GM19240 (cell line): ENCODE measurements around the gene FRMD3.

Experiments
- DNase-seq: peaks from one replicate; pipeline ENCODE4 v3.0.0; 2011; ENCODE audit warnings: low spot score; ENCODE audit not compliant: insufficient read length

The FRMD3 gene

DNA sequence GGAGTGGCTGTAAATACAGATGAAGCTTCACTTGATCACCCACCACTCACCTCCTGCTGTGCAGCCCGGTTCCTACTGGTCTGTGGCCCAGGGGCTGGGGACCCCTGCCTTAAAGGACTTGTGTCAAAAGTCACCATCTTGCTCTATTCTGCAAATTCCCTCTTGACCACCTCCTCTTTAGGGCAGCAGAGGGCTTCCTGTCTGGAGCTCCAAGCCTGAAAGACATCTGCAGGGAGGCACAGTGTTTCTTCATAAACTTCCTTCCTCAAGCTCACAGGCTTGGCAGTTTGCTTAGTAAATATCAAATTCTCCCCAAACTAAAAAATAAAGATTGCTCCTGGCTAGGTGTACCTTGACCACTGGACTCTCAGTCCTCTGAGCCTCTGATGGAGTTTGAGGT, 104.4 kb downstream of the FRMD3 start:
- DNase-seq, result no peak

DNA sequence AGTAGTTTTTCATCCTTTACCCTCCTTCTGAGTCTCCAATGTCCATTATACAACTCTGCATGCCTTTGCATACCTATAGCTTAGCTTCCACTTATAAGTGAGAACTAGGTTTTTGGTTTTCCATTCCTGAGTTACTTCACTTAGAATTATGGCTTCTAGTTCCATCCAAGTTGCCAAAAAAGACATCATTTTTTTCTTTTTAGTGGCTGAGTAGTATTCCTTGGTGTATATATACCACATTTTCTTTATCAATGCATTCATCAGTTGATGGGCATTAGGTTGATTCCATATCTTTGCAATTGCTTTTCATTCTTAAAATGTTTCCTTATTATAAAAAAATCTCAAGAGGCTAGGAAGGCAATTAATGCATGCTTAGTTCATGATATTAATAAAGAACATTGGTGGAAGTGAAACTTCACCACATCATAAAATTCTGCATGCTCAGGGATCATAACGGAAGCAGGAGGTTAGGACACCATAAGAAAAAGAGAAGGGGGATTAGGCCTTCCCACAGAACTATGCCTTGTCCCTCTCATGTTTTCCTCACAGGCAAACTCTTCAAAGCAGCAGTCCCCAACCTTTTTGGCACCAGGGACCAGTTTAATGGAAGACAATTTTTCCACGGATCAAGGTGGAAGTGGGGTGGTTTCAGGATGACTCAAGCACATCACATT, 105.2 kb downstream of the FRMD3 start:
- DNase-seq, result no peak

DNA sequence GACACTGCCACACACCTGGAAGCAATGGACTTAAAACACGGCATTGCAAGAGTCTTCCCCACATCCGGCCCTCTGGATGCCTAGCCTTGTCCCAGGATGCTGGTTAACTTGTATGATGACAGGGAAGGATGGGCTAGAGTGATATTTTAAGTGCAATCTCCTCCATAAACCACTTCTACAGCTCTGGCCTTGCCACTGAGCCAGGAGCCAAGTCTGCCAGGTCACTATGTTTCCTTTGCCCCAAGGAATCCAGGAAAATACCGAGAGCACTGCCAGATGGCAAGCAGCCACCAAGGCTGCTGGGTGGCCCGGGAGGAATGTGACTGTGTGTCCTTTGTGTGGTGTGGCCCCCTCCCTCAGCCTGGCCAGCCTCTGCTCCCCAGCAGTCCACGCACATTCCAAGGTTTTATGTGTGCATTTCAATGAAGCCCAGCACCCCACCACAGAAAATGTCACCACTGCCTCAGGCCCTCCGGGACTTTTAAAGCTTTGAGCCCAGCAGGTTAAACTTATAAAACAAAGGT, 106.0 kb downstream of the FRMD3 start:
- DNase-seq, result no peak

DNA sequence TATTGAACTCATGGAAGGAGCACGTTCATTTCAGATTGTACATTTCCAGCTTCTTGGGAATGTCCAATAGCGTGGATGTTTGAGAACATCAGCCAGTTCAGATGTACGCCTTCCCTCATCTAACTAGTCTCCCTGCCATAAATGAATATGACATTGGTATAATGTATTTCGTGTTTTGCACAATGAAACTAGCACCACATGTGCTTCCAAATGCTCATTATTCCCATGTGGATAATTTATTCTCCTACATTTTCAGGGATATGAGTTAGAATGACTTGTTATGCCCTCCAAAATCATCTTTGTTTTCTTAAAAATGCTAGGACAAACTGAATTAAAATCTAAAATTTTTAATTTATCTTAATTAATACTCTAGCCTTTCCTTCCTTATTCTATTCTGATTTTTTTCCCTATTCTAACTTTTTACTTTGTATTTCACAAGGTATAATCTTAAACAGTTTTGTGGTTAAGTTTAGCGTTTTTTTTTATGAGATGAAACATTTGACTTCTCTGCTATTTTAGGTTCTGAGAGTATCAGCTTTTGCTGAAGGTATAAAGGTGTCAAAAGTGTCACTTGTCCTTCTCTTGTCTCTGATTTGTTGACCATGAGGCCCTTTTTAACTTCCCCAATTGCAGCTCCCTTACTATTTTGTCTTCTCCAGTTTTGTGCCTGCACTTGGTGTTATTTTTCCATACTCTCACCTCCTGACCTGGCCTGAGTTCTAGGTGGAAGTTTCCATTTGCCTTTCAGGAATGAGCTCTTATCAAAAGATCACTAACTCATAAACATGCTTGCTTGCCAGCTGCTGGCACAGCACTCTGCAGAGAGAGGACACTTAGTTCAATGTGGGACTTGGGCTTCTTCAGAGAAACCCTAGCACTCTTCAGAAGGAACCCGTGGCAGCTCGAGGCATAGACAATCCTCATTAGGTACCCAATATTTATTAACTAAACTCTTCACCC, 106.8 kb downstream of the FRMD3 start:
- no peak for DNase-seq

DNA sequence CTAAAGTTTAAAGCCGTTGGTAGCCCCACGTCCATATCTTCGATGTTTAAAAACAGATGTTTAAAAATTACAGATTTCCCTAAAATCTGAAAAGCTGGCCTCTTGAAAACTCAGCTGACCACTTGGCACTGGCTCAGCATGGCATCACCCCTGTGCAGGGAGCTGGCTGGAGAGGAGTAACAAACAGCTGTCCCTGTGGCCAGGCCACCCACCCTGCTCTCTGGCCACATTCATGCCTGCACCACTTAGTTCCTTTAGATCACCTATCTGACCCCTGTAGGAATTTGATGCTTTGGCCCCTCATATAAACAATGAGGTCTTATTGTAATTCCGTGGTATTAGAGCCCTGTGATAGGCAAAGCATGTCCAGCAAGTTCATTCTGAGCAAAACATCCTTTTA, 107.5 kb downstream of the FRMD3 start:
- DNase-seq, result no peak

DNA sequence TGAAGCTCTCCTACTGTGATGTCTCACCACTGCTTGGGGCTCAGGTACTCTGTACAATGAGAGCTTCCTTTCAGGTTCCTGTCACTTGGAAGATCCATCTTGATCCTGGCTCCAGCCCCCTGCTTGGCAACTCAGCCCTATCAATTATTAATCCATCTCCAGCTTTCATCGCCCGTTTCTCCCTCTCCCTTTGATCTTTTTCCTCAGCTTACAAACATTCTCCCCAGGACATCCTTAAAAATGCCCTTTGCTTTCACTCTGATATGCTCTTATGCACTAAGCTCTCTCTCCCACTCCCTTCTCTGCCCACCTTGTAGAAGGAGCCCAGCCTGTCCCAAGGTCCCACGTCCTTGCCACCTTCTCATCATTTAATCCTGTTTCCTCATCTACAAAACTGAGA, 109.0 kb downstream of the FRMD3 start:
- no peak for DNase-seq

DNA sequence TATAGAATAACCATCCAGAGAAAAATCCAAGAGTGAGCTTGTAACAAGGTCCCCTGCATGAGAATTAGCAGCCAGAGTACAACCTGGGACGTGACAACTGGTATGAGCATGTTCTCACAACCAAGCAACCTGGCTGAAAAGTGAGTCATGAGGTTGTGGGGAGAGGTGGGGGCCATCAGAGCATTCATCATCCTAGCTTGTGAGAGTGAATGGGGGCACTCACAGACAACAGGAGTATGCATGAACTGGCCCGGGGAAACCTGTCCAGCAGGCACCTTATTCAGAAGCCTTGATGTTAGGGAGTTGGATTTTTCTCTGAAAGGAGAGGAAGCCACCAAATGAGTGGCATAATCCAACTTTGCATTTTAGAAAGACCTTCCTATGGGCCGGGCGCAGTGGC, 113.0 kb downstream of the FRMD3 start:
- DNase-seq, result no peak

DNA sequence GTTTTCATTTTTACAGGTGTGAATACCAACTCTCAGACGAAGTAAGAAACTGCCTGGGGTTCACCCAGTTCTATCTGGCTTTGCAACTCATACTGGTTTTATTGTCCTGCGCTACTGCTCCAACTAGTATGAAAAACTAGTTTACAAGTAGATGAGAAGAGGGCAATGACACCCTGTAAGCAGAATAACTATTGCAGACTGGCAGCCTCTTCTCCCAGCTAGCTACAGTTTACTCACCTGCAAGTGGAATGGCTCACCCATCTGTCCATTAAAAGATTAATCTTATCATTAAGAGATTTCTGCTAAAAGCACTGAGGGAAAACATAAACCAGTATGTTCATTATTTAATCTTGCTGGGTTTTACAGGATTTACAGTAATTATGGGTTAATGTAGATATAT, 113.4 kb downstream of the FRMD3 start:
- DNase-seq, result no peak

DNA sequence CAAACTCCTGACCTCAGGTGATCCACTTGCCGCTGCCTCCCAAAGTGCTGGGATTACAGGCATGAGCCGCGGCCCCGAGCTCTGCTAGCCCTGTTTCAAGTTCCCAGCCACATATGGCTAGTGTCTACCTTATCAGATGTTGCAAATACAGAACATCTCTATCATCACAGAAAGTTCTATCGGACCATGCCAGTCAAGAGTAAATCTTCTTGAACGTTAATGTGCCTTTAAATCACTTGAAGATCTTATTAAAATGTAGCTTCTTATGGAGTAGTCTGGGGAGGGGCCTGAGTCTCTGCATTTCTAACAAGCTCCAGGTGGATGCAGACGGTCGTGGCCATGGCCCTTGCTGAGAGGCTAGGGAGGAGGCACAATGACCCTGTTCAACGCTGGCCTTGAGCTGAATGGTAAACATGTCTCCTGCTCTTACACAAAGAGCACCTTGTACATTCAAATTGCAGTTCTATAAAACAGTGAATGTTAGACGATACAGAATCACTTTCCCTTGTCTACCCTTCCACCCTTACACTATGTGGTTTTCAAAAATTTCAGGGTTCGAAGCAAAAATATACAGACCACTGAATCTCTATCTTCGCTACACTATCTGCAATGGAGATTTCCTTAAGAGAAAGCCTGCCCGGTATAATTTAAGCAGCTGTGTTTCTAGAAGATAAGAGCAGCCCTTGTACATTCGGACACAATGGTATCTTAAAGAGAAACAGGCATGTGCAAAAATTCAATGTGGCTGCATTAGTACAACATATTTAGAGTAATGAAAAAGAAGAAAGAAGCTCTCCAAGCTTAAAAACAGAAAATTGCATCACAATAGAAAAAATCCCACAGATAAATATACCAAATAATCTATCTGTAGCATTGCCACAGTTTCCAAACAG, 114.1 kb downstream of the FRMD3 start:
- DNase-seq, result no peak

DNA sequence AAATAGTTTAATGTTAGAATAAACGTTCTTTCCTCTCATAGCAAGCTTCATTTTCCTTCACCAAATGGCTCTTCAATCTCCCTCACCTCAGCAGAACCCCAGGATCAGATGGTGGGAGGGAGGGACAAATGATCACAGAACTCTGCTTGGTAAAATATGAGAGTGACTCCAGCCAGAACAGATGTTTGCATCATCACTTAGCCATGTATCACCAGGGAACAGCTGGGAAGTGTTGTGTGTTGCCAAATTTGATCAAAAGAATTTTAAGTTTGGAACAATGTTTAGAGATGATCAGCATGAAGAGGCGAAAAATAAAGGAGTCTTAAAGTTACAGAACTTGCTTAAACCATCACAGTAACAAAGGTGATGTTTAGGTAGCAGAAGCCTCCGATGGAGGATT, 115.7 kb downstream of the FRMD3 start:
- no peak for DNase-seq

DNA sequence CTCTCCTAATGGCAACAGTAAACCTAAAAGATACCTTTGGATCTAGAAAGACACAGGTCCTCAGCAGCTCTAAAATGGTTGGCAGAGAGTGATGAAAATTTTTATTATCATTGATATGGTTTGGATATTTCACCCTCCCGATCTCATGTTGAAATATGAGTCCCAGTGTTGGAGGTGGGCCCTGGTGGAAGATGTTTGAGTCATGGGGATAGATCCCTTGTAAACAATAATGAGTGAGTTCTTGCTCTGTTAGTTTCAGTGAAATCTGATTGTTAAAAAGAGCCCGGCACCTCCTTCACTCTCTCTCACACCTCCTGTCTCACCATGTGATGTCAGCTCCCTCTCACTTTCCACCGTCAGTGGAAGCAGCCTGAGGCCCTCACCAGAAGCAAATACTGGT, 117.7 kb downstream of the FRMD3 start:
- no peak for DNase-seq

DNA sequence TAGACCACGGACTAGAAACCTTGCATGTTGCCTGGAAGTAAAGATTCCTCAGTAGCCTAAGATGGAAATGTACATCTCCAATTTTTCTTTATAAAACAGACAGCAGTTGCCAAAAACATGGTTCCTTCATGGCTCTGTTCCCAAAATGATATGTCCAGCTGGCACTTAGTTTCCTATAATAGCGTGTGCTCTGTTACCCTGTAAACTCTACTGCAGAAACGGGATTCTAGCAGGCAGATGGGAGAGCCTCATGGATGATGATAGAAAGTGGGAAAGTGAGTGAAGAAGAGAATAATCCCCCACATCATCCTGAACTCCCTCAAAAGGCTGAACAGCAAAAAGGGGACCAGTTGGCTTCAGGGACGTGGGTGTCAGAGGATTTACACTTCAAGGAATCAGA, 118.2 kb downstream of the FRMD3 start:
- no peak for DNase-seq

DNA sequence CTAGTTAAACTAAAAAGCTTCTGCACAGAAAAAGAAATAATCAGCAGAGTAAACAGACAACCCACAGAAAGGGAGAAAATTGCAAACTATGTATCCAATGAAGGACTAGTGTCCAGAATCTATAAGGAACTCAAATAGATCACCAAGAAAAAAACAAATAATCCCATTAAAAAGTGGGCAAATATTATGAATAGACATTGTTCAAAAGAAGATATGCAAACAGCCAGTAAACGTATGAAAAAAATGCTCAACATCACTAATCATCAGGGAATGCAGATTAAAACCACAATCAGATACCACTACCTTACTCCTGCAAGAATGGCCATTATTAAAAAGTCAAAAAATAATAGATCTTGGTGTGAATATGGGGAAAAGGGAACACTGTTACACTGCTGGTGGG, 119.9 kb downstream of the FRMD3 start:
- no peak for DNase-seq

DNA sequence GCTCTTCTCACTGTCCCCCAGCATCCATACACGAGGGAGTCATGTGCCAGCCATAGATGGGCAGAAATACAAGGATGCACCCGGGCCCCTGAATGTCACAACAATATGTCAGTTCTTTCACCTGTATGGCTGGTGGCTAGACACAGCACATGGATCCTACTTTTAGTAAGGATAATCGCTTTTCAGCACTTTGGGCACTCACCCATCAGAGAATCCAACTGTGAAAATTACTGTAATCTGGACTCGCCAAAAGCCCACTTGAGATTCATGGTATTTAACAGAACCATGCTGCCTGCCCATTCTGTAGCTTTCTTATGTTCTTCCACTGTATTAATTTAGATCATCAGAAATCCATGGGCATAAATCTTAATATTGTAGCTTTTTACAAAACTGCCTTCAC, 124.8 kb downstream of the FRMD3 start:
- DNase-seq, result no peak

DNA sequence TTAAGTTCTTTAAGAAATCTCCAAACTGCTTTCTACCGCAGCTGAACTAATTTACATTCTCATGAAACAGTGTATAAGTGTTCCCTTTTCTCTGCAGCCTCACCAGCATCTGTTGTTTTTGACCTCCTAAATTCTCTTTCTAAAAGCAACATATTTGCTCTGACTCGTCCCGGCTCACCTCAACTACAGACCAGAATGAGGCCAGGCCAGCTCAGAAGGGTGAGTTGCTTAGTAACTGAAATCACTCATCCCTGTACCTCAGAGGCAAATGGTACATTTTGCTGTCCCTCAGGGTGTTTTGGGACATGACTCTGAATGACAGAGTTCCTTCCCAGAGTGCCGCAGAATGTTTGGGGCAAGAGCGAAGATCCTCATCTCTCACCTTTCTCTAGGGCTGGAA, 127.5 kb downstream of the FRMD3 start:
- no peak for DNase-seq

DNA sequence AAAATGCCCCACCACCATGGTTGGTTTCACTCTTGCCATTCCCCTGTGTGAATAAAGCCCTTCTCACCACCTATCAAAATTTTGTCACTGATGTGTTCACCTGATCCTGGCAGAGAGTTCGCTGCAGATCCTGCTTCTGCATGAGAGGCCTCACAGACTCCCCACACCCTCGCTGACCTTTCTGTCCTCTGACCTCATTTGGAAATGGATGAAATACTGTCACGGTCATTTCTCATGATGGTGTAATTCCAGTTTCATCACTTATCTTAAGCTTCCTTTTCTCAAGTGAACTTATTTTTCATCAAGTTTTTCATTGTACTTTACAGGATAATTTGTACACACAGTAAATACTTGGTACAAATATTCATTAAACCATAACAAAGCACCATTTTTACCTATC, 131.3 kb downstream of the FRMD3 start:
- DNase-seq, result no peak

DNA sequence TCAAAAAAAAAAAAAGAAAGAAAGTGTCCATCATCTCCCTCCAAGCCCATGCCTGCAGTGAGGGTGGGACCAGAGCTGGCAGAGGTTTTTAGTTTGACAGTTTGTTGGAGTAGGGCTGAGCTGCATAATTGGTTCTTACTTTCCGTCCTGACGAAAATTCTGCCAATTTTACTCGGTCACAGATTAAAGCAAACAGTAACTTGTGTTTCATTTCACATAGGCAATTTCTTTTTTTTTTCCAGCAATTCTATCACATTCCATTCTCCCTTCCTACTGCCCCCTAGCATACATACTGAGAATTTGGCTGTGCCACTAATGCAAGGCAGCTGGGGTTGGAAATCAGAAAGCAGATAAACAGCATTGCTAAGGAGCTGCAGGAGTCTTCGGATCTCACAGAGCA, 132.4 kb downstream of the FRMD3 start:
- no peak for DNase-seq

DNA sequence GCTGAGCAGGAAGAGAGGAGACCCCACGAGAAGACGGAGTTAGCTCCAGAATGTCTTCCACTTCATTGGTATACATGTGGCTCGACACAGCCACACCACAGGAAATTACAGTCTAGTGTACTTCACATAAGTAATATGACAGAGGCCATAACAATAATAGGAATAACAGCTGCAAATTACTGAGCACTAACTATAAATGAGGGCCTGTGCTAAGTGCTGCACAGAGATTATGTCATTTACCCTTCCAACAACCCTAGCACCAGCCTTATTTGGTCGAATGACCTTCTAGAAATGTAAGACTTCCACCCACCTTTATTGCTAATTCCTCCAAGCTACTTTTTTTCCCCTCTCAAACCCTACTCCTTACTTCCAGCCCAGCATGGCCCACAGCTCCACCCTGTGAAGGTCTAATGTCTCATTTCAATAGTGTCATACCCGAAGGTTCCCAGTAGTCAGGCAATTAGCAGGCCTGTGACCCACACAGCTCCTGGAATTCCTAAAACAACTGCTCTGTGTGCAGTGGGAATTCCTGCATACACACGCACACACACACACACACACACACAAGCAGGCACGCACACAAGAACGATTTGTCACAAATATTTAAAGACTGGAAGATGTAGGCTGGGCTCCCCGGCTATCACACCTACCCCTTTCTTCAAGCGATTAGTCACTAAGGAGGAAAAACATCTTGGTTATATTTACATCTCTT, 134.5 kb downstream of the FRMD3 start:
- no peak for DNase-seq

DNA sequence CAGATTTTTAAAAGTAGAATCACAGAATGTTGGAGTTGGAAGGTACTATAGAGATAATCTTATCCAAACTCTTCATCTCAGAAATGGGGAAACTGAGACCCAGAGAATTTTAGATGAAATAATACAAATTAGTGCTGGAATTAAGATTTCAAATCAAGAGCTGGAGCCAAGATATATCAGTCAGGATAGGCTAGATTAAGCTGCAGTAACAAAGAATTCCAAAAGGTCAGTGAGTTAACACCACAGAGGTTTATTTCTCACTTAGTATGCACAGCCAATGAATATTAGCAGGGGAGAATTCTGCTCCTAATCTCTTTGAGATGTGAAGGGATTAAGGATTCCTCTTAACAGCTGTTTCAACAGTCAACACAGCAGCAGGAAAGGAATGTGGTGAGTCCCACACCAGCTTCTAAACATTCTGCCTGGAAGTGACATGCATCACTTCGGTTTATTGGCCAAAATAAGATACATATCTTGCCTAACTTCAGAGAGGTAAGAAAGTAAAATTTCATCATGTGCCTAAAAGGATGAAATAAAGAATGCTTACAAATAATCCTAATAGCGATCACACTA, 136.8 kb downstream of the FRMD3 start:
- DNase-seq, result no peak

DNA sequence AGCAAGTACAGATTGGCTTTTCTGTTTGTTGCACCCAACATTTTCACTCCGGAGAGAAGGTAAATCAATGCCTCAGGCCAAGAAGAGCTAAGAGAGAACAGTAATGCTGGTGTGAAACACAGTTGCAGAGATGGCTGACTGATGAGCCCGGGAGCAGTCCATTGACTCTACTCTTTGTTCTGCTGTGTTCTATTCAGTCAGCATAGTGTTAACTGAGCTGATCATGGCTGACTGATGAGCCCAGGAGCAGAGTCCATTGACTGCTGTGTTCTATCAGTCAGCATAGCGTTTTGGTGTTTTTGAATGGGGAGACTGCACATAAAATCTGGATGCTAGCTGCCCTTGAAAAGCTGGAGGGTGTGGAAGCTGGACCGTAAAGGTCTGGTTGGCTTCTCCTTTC, 141.4 kb downstream of the FRMD3 start:
- DNase-seq, result no peak

DNA sequence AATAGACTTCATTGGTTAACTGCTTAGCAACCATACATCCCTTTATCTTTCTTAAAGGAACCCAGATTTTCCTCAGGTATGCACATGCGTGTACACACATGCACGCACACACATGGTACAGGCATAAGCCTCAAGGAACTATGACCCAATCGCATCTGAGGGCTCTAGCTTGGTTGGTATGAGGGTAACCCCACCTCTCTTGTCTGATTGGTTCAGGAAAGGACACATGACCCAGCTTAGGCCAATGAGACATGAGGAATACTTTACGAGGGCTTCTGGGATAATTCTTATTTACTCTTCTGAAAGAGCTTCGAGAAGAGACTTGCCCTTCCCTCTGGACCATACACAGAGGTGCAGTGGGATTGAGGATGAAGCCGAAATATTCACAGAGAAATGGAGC, 141.9 kb downstream of the FRMD3 start:
- no peak for DNase-seq
